Mesendoderm (in vitro differentiated cells): ENCODE measurements around the gene SLC2A11.
"Not testable (repeated sequence)": the region's sequence is repeated elsewhere in the genome, so short reads cannot be mapped to it uniquely, and the experiment has no call there.

ENCODE experiments used
- DNase-seq: peaks from one replicate; pipeline ENCODE4 v3.0.0; 2013
- H2AK5ac ChIP-seq: 2 replicates; pipeline ENCODE4 v1.6.1; 2013; ENCODE audit warnings: low read length, inconsistent platforms
- H2BK120ac ChIP-seq: 2 replicates; pipeline ENCODE4 v1.6.1; 2013; ENCODE audit warnings: low read depth, mild to moderate bottlenecking, low read length, moderate library complexity, mixed read lengths
- H2BK15ac ChIP-seq: replicated peaks from 2 replicates; pipeline ENCODE4 v1.6.1; 2013; ENCODE audit warnings: low read depth, mild to moderate bottlenecking, moderate library complexity
- H2BK5ac ChIP-seq: 2 replicates; pipeline ENCODE4 v1.6.1; 2013; ENCODE audit warnings: low read length, inconsistent platforms
- H3K18ac ChIP-seq: 2 replicates; pipeline ENCODE4 v1.6.1; 2013; ENCODE audit warnings: mild to moderate bottlenecking, low read length, mixed read lengths
- H3K23ac ChIP-seq: one replicate; pipeline ENCODE4 v1.6.1; 2013; ENCODE audit warnings: low read length
- H3K27ac ChIP-seq: 2 replicates; pipeline ENCODE4 v1.5.1; 2013; ENCODE audit warnings: low read depth, mild to moderate bottlenecking, inconsistent platforms, low read length, moderate library complexity
- H3K27me3 ChIP-seq: 2 replicates; pipeline ENCODE4 v1.6.1; 2013; ENCODE audit warnings: low read length, control low read depth, mild to moderate bottlenecking, inconsistent platforms; ENCODE audit not compliant: insufficient read depth, poor library complexity
- H3K36me3 ChIP-seq: 2 replicates; pipeline ENCODE4 v1.6.1; 2013; ENCODE audit warnings: low read length, inconsistent platforms; ENCODE audit not compliant: control insufficient read depth, insufficient read depth
- H3K4ac ChIP-seq: one replicate; pipeline ENCODE4 v1.6.1; 2013; ENCODE audit warnings: low read depth, mild to moderate bottlenecking, low read length, moderate library complexity
- H3K4me1 ChIP-seq: 2 replicates; pipeline ENCODE4 v1.6.1; 2013; ENCODE audit warnings: low read depth, low read length, inconsistent platforms; ENCODE audit not compliant: control insufficient read depth
- H3K4me2 ChIP-seq: 2 replicates; pipeline ENCODE4 v1.6.1; 2013; ENCODE audit warnings: low read length
- H3K4me3 ChIP-seq: 2 replicates; pipeline ENCODE4 v1.5.1; 2013; ENCODE audit warnings: mild to moderate bottlenecking, low read length
- H3K56ac ChIP-seq: one replicate; pipeline ENCODE4 v1.6.1; 2013; ENCODE audit warnings: low read length
- H3K79me1 ChIP-seq: 2 replicates; pipeline ENCODE4 v1.6.1; 2013; ENCODE audit warnings: low read length, inconsistent platforms
- H3K79me2 ChIP-seq: 2 replicates; pipeline ENCODE4 v1.6.1; 2013; ENCODE audit warnings: mild to moderate bottlenecking, low read length; ENCODE audit not compliant: control insufficient read depth, insufficient read depth
- H3K9ac ChIP-seq: 2 replicates; pipeline ENCODE4 v1.6.1; 2013; ENCODE audit warnings: low read length, inconsistent platforms
- H4K5ac ChIP-seq: one replicate; pipeline ENCODE4 v1.6.1; 2013; ENCODE audit warnings: low read length
- H4K8ac ChIP-seq: one replicate; pipeline ENCODE4 v1.6.1; 2013; ENCODE audit warnings: low read depth, mild to moderate bottlenecking, control low read depth, low read length, moderate library complexity
- WGBS: extraction: QIAGEN DNeasy Blood & Tissue Kit; methylation state at CpG from one replicate; pipeline ENCODE4 v1.1.7; 2013; ENCODE audit warnings: low lambda C conversion rate, missing lambda C conversion rate; ENCODE audit not compliant: insufficient coverage; ENCODE audit errors: extremely low coverage; 5-methylcytosine and 5-hydroxymethylcytosine counted together

The SLC2A11 gene

DNA sequence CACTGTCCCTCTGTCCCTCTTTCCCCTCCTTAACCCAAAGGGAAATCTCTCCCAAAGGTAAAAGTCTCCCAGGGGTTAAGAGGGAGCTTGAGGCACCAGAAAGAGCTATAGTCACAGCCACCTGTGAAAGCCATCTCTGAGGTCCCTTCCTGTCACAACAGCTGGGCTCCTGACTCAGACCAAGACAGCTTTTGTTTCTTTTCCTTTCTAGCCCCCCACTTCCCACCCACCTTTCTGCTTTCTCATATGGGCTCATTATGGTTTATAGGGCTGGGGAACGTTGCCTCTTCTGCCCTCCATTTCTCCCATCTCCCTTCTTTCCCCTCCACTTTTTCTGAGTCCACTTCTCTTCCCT, 55.6 kb downstream of the SLC2A11 start:
- Histone ChIP-seq H3K4ac (no peak overlapping the region), H3K4me3 (peak overlapping the region; percentile 51), H2BK120ac (no peak overlapping the region), H4K5ac (no peak overlapping the region), H3K23ac (peak overlapping the region; percentile 76), H3K79me2 (no peaks in the 10 kb centered on the region), H3K36me3 (no peaks in the 10 kb centered on the region), H4K8ac (no peak overlapping the region), H3K9ac (peak overlapping the region; percentile 91), H3K4me2 (peak overlapping the region; percentile 82), H2BK5ac (peak overlapping the region; percentile 62), H2BK15ac (no peak overlapping the region), H3K27ac (peak overlapping the region; percentile 70), H2AK5ac (peak overlapping the region; percentile 76), H3K4me1 (no peaks in the 10 kb centered on the region), H3K79me1 (no peaks in the 10 kb centered on the region), H3K27me3 (no peaks in the 10 kb centered on the region), H3K18ac (peak overlapping the region; percentile 34), H3K56ac (peak overlapping the region; percentile 96)
- no CpG with 5 or more reads among the region's 1 CpG for WGBS
- no peak for DNase-seq

DNA sequence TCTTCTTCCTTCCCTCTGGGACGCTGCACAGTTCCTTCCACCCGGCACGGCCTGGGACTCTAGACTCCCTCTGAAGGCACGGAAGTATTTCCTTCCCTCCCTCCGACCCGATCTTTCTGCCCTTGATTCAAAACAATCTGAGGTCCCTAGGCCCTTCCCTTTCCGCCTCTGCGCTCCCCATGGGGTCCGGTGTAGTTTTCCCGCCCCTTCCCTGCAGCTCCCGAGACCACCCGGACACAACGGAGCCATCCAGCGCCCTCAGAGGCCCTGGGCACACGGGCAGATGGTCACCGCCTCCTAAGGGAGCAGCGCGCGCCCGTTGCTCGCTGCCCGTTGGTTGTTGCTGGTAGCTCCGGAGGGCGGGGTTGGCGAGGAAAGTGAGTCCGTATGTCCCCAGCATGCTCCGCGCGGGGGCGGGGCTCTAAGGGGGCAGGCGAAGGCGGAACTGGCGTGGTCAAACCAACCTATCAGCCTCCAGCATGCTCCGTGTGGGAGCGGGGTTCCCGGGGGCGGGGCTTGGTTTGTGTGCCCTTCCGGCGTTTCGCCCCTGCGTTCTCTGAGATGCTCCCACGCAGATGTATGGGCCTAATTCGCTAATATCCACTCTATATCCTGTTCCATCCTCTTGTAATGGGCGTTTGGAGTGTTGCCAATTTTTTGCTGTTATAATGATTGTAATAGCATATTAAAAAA, 56.1 kb downstream of the SLC2A11 start:
- DNase-seq: peak; percentile 99
- Histone ChIP-seq H2BK15ac (no peak overlapping the region), H2BK5ac (peak overlapping the region; percentile 62), H3K4me2 (peak overlapping the region; percentile 82), H3K23ac (peak overlapping the region; percentile 76), H3K18ac (peak overlapping the region; percentile 34), H3K36me3 (no peaks in the 10 kb centered on the region), H3K4me3 (peak overlapping the region; percentile 51), H3K79me1 (no peaks in the 10 kb centered on the region), H2AK5ac (no peak overlapping the region), H4K8ac (no peak overlapping the region), H3K27ac (peak overlapping the region; percentile 70), H4K5ac (peak overlapping the region; percentile 23), H3K27me3 (no peaks in the 10 kb centered on the region), H3K56ac (peak overlapping the region; percentile 96), H3K4ac (no peak overlapping the region), H3K4me1 (no peaks in the 10 kb centered on the region), H3K9ac (peak overlapping the region; percentile 91), H2BK120ac (no peak overlapping the region), H3K79me2 (no peaks in the 10 kb centered on the region)
- WGBS: no CpG with 5 or more reads among the region's 44 CpGs

DNA sequence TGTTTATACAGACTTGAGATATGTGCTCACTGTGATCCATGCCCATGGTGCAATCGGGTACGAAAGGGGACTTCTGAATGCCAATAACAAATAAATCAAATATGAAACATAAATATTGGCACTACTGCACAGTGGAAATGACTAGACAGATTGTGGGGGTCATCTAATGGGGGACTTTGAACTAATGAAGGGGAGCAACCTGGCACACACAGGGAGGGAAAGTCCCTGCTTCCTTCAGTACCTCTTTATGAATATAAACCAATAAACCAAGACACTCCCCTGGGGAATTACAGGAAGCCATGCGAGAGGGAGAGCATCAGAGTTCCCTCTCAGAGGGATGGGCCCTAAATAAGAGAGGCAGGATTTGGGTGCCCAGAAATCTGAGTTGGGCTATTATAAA, 57.6 kb downstream of the SLC2A11 start:
- no peak overlapping the region for H3K4me2 ChIP-seq
- no peak overlapping the region for H3K18ac ChIP-seq
- no peak overlapping the region for H4K8ac ChIP-seq
- WGBS: no CpG with 5 or more reads among the region's 3 CpGs
- DNase-seq: no peak
- H3K4me1 ChIP-seq: no peaks in the 10 kb centered on the region
- H2BK120ac ChIP-seq: no peak overlapping the region
- no peaks in the 10 kb centered on the region for H3K27me3 ChIP-seq
- H3K23ac ChIP-seq: no peak overlapping the region
- H4K5ac ChIP-seq: no peak overlapping the region
- no peak overlapping the region for H2BK5ac ChIP-seq
- no peak overlapping the region for H3K27ac ChIP-seq
- no peak overlapping the region for H3K4ac ChIP-seq
- H3K79me2 ChIP-seq: no peaks in the 10 kb centered on the region
- H2BK15ac ChIP-seq: no peak overlapping the region
- no peak overlapping the region for H3K56ac ChIP-seq
- H3K4me3 ChIP-seq: no peak overlapping the region
- no peaks in the 10 kb centered on the region for H3K79me1 ChIP-seq
- H3K9ac ChIP-seq: no peak overlapping the region
- H3K36me3 ChIP-seq: no peaks in the 10 kb centered on the region
- H2AK5ac ChIP-seq: no peak overlapping the region

DNA sequence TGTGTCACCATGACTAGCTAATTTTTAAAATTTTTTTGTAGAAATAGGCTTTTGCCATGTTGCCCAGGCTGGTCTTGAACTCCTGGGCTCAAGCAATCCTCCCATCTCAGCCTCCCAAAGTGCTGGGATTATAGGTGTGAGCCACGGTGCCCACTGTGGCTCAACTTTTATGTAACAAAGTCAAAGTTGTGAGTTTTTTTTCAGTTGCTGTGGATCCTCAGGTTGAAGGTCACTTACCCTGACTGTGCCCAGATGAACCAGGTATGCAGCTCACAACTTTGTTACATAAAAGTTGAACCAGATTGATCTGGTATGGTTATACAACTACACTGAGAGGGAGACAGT, 62.6 kb downstream of the SLC2A11 start:
- not testable (repeated sequence) for H2AK5ac ChIP-seq, H4K5ac ChIP-seq, H3K23ac ChIP-seq, H2BK120ac ChIP-seq, H2BK5ac ChIP-seq, H3K9ac ChIP-seq, H2BK15ac ChIP-seq, H3K79me1 ChIP-seq, H3K18ac ChIP-seq, DNase-seq, H3K4me1 ChIP-seq, H3K27me3 ChIP-seq, H3K79me2 ChIP-seq, H3K27ac ChIP-seq, H4K8ac ChIP-seq, H3K4ac ChIP-seq, H3K4me3 ChIP-seq, H3K56ac ChIP-seq, H3K4me2 ChIP-seq, H3K36me3 ChIP-seq
- WGBS: no CpG with 5 or more reads among the region's 1 CpG

DNA sequence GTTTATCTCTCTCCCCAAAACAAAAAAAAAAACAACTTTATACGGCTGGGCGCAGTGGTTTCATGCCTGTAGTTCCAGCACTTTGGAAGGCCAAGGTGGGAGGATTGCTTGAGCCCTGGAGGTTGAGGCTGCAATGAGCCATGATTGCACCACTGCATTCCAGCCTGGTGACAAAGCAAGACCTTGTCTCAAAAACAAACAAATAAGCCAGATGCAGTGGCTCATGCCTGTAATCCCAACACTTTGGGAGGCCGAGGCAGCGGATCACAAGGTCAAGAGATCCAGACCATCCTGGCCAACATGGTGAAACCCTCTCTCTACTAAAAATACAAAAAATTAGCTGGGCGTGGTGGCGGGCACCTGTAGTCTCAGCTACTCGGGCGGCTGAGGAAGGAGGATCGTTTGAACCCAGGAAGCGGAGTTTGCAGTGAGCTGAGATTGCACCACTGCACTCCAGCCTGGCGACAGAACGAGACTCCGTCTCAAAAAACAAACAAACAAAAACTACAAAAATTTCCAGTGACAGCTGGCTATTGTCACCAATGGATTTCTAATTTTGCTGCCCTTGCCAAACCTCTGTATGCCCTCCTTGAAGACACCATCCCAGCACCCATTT, 64.0 kb downstream of the SLC2A11 start:
- not testable (repeated sequence) for H3K36me3 ChIP-seq, H3K27ac ChIP-seq, H3K79me2 ChIP-seq, H2BK120ac ChIP-seq, H3K56ac ChIP-seq, H3K18ac ChIP-seq, H4K5ac ChIP-seq, H3K9ac ChIP-seq, H3K4me2 ChIP-seq, H4K8ac ChIP-seq, H3K4me3 ChIP-seq, H2BK15ac ChIP-seq, H3K4ac ChIP-seq, H3K79me1 ChIP-seq, H2BK5ac ChIP-seq, H2AK5ac ChIP-seq, H3K23ac ChIP-seq, H3K4me1 ChIP-seq, H3K27me3 ChIP-seq
- WGBS: no CpG with 5 or more reads among the region's 13 CpGs
- DNase-seq: peak; percentile 32

DNA sequence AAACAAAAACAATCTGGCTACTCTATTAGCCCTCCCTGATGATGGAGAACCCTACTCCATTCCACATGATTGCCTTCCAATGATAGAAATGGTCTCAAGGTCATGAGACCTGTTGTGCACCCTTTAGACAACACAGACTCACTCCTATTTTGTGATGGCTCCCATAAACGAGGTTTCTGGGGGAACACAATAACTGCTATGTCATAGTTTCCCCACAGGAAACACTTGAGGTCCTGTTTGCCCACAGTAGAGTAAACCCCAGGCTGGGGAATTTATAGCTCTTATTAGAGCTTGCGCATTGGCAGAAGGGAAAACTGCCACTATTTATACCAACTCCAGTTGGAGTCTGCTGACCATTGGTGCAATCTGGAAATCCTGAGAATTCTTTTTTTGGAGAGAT, 65.2 kb downstream of the SLC2A11 start:
- Histone ChIP-seq H3K36me3 (peaks cover 6% of the 10 kb centered on the region), H3K27me3 (no peaks in the 10 kb centered on the region)
- no CpG with 5 or more reads among the region's 2 CpGs for WGBS

More for the DNA sequence above, 65.2 kb downstream of the SLC2A11 start:
- Histone ChIP-seq H3K27ac (no peak overlapping the region), H3K79me2 (no peaks in the 10 kb centered on the region), H2BK120ac (no peak overlapping the region), H3K4me3 (no peak overlapping the region), H3K4me2 (no peak overlapping the region), H2BK5ac (no peak overlapping the region), H3K4me1 (no peaks in the 10 kb centered on the region), H4K8ac (no peak overlapping the region), H3K9ac (no peak overlapping the region), H3K18ac (no peak overlapping the region), H3K56ac (no peak overlapping the region), H3K23ac (no peak overlapping the region), H2BK15ac (no peak overlapping the region), H3K79me1 (no peaks in the 10 kb centered on the region), H3K4ac (no peak overlapping the region), H4K5ac (no peak overlapping the region), H2AK5ac (no peak overlapping the region)
- no peak for DNase-seq
